Transverse colon (tissue), 4 donors: ENCODE results near the gene SH3BP5.

Experiments used
- POLR2A ChIP-seq: fragments of 450-650 bp; IDR thresholded peaks from one replicate; pipeline ENCODE4 v1.6.1; 2016; ENCODE audit warnings: antibody characterized with exemption, mild to moderate bottlenecking, moderate library complexity
- POLR2AphosphoS5 ChIP-seq, 3 donors: sonication (generic); formaldehyde crosslinking; IDR thresholded peaks; one replicate each; pipeline ENCODE4 v1.6.1; 2016; ENCODE audit warnings: antibody characterized with exemption in 3 of 3
- TF ChIP-seq, protein P1 (sequence below), 5 experiments: fragments of 200-600 bp in 3 of 5; fragments of 450-650 bp in 2 of 5; sonication (generic) in 3 of 5; IDR thresholded peaks; 1 replicate in 2 of 5; 2 replicates in 3 of 5; pipeline ENCODE4 v1.5.1; 2016 to 2017; ENCODE audit warnings: antibody characterized with exemption in 5 of 5, inconsistent platforms in 3 of 5, mild to moderate bottlenecking in 2 of 5, moderate library complexity in 1 of 5

DNA sequence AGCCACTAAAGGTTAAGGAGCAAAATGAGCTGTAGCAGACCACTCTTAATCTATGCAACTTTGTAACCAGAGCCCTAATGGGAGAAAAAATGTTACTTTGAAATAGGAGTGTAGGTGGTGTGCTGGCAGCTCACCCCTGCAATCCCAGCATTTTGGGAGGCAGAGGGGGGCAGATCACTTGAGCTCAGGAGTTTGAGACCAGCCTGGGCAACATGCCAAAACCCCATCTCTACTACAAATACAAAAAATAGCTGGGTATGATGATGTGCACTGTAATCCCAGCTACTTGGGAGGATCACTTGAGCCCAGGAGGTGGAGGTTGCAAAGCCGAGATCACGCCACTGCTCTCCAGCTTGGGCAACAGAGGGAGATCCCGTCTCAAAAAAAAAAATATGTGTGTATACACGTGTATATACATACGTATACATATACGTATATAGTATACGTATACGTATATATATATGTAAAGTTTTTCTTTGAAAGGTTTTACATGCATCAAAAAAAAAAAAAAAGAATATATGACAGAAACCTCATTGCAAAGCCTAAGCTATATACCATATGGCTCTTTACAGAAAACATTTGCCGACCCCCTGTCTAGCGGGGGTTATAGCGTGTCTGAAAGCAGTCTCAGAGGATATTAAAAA, 110.7 kb downstream of the SH3BP5 start:
- TF ChIP-seq, protein P1, sequence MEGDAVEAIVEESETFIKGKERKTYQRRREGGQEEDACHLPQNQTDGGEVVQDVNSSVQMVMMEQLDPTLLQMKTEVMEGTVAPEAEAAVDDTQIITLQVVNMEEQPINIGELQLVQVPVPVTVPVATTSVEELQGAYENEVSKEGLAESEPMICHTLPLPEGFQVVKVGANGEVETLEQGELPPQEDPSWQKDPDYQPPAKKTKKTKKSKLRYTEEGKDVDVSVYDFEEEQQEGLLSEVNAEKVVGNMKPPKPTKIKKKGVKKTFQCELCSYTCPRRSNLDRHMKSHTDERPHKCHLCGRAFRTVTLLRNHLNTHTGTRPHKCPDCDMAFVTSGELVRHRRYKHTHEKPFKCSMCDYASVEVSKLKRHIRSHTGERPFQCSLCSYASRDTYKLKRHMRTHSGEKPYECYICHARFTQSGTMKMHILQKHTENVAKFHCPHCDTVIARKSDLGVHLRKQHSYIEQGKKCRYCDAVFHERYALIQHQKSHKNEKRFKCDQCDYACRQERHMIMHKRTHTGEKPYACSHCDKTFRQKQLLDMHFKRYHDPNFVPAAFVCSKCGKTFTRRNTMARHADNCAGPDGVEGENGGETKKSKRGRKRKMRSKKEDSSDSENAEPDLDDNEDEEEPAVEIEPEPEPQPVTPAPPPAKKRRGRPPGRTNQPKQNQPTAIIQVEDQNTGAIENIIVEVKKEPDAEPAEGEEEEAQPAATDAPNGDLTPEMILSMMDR (IDR thresholded peaks at IDR 0.05): no peak
- no peak for TF ChIP-seq POLR2A
- no peak for TF ChIP-seq POLR2AphosphoS5 (IDR thresholded peaks at IDR 0.05)
